Hippocampal formation (tissue), 2 donors: Measurements from ENCODE around the gene SLC9A8.

Source experiments
- DNase-seq, 2 donors: peaks; one replicate each; lab custom pipeline; 2025; lab: John Stamatoyannopoulos, UW

SLC9A8 gene

DNA sequence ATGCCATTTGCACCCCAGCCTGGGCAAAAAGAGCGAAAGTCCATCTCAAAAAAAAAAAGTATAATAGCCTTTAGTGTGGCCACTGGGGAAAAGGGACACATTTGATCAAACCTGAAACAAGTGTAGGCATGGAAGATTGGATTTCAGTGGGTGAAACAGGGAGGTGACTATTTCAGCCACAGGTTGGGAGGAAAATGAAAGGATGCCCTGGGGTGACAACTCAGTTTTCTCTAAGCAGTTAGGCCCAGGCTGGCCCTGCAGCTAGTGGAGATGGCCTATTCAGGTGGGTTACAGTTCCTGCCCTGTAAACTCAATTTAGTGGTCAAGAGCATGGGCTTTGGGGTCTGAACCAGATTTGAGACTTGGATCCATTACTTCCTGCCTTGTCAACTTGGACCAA lies 66.3 kb downstream of the SLC9A8 start:
- no peak for DNase-seq

DNA sequence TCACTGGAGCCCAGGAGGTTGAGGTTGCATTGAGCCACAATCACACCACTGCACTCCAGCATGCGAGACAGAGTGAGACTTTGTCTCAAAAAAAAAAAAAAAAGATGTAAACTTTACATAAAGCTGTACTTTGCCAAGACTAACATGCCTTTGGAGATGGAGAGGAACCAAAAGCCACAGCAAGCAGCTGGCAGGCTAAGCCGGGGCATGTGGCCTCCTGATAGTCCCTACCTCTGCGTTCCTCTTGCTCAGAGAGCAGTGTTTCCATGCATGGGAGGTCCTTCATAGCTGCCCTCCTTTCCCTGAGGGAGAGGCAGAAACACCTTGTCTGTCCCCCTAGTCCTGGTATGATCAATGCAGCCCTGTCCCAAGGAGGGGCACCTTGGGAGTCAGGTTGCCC lies 67.5 kb downstream of the SLC9A8 start:
- DNase-seq = no peak

DNA sequence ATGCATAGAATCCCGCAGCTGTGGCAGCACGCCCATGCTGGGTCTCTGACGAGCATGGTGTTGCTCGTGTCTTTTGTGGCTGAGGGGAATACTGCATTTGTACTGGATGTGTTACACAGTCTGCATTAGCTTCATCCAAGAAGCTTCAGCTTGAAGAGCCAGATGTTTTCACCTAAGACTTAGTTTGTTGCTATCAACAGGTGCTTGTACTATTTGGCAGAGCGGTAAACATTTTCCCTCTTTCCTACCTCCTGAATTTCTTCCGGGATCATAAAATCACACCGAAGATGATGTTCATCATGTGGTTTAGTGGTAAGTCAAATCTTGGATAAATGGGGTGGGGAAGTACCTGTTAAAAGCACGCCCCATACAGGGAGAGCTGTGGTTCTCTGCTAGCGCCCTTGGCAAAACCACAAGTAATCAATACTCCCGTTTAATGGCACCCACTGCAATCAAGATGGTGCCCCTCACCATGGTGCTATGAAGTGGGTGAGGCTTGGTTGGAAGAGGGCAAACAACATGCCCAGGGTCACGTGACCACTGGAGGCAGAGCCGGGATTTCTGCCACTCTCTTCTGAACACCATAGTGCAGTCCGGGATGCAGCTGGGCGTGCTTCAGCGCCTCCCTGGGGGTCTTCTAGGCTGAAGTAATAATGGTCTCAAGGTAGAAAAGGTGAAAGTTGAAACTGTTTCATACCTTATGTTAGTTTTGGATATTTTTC lies 68.3 kb downstream of the SLC9A8 start:
- DNase-seq = no peak

DNA sequence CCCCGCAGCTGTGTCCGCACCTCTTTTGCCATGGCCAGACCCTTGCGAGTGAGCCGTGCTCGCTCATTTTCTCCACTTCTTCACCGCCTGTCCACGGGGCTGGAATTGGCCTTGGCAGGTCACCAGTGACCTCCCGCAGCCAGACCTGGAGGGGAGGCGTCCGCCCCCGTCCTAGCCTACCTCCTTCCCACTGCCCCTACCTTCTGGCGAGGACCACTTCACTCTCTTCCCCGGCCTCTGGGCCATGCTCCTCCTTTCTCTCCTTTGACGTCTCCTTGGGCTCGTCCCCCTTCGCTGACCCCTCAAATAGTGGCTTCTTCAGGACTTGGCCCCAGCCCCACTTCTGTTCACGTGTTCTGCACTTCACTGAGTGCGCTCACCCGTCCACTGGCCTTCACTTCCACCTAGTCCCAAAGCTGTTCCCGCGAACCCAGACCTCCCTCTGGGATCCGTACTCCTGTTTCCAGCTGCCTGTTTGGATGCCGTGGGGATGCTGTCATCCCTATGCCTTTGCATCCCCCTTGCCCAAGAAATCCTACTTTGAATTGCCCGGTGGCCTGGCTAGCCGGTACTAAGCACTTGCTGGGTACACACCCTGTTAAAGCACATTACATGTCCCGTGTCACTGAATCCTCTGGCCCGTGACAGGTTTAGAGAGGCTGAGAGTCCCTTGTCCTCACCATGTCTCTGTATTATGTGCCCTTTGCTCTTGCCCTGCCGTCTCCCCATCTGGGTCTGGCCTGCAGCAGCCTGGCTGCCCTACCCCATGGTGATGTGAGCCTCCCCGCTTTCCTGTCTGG lies 69.7 kb downstream of the SLC9A8 start:
- no peak for DNase-seq

DNA sequence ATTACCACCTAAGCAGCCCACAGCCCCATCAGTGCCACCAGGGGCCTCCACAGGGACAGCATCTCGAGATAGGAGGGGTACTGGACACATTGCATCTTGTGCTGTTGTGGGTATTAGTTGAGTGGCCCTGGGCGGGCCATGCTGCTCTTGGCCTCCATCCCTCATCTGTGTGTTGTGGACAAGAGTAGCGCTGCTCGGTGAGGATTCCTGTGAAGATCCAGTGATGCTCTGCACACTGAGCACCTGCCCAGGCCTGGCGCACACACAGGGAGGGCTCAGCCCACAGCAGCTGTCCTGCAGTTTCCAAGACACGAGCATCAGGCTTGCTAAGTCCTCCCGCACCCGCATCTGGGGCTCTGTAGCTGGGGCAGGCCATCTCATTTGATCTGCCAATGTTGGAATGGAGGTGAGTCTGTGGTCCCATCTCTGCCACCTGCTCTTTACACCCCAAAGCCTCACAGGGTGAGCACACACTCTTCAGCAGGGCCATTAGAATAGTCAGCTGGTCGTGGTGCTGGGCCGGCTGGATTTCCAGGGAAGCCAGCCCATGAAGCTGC lies 70.7 kb downstream of the SLC9A8 start:
- no peak for DNase-seq

DNA sequence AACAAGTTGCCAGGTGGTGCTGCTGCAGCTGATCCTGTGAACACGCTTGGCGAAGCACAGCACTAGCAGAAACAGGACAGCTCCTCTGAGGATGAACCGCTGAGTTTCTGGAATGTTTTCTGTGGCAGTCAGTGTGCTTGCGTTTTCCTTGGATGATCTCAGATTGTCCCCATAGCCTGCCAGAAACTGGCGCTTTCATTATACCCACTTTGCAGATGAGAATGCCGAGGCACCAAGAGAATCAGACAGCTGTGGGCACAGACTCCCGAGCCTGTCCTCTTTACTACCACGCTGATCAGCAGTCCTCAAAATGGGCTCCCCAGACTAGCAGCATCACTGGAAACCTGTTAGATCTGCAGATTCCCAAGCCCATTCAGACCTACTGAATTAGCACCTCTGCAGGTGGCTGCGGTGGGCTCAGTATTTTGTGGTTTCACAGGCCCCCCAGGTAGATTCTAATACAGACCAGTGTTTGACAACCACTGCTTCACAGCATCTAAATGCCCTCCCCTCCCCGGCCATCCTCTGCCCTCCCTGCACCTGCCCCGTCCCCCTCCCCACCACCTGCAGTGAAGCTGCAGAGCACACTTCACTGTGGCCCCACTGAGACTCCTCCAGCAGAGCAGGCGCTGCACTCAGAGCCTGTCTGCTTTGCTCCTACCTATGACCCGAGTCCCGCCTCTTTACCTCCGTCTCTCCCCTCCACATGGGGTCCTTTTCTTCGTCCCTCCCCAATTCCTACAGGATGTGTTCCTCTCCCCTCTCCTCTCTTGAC lies 73.1 kb downstream of the SLC9A8 start:
- no peak for DNase-seq

DNA sequence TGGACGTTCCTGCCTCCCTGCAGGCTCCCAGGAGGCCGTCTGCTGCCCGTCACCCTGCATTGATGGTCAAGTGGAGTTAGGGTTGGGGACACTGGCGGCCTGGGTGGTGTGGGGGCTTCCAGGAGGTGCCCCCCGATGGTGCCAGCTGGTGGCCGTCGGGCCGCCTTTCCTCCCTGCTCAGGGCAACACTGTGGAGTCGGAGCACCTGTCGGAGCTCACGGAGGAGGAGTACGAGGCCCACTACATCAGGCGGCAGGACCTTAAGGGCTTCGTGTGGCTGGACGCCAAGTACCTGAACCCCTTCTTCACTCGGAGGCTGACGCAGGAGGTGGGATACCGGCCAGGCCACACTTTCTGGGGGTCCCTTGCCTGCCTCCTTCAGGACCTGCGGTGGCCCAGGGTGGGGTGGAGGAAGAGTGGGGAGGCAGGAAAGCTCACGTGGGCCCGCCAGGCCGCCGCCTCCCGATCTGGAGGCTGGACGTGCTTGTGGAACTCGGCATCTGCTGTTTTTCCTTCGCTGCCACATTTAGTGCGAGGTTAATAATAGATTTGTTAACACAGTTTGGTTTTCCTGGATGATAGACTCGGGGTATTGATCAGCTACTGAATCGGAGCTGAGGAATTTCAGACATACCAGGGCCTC lies 74.1 kb downstream of the SLC9A8 start:
- DNase-seq = no peak

DNA sequence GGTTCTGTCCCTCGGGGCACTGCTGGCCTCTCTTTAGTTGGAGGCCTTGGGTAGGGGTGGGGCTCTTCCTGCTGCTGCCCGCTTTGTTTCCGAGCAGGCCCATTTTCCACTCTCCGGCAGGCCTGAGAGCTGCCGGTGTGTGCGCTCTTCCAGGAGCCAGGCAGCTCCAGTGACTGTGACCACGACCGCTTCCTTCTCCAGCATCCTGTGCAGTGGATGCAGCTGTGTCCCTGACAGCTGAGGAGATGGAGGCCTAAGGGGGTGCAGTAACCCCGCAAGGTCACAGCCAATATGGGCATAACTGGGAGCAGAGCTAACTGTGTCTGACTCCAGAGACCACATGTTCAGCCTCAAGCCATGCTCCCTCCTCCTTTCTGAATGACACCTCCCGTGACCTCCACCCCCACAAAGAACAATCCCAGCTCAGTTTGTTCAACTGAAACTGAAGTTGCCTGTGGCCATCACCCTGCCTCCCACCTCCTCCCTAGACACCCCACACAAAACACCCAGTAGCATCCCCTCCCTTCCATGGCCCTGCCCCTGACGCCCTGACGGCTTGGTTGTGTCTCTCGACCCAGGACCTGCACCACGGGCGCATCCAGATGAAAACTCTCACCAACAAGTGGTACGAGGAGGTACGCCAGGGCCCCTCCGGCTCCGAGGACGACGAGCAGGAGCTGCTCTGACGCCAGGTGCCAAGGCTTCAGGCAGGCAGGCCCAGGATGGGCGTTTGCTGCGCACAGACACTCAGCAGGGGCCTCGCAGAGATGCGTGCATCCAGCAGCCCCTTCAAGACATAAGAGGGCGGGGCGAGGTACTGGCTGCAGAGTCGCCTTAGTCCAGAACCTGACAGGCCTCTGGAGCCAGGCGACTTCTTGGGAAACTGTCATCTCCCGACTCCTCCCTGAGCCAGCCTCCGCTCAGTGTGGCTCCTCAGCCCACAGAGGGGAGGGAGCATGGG lies 74.9 kb downstream of the SLC9A8 start:
- peak in 1 of 2 donors; percentile 16 for DNase-seq

DNA sequence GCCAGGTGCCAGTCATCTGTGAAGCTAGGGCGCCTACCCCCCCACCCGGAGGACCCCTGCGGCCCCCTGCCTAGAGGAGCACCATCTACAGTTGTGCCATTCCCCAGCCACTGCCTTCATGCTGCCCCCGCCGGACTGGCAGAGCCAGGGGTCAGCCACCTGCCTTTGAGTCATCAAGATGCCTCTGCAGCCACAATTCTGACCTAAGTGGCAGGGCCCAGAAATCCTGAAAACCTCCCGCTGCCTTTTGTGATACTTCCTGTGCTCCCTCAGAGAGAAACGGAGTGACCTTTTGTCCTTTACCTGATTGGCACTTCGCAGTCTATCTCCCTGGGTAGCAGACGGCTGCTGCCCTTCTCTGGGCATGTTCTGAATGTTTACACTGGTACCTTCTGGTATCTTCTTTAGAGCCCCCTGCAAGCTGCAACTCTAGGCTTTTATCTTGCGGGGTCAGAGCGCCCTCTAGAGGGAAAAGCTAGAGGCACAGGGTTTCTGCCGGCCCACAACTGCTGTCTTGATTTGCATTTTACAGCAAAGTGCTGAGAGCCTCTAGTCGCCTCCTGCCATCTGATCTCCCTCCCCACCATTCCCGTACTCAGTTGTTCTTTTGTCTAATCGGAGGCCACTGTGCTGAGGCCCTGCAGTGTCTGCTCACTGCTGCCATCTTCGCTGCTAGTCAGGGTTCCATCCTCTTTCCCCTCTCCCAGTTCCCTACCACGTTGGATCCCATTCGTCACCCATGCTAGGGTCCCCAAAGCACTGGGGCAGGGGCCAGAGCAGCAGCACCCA lies 75.8 kb downstream of the SLC9A8 start:
- DNase-seq = peak; percentile 80 to 86

DNA sequence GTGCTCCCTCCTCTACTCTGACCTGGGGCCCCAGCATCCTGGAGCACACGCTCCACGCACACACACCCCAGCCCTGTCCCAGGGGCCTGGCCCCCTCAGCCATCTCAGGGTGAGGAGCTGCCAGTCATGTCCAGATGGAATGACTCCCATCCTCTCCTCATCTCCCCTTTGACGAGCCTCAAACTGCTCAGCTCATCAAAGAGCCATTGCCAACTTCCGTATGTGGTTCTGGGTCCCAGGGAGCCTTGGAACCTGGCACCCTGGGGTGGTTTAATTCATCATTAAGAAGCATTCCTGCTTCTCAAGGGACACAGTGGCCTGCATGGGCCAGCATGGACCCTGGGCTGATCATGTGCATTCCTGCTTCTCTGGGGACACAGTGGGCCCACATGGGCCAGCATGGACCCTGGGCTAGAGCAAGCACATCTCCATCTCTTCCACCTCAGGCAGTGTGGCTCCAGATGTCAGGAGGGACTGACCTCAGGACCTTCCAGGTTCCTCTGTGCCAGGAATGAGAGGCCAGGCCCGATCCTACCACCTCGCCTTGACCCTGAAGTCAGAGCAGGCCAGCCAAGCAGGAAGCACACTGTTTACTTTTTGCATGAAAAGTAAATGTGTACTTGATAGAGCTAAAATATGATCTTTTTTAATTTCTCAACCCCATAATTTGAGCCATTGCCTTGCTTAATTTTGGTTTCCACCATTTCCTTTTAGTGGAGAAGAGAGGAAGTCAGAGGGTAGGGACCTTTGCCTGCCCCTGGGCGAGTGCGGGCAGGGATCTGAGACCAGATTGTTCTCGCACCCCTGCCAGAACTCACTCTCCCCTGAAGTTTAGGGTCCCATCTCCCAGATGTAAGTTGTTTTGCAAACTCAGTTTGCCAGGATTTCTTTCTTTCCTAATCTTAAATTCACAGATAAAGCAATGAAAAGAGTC lies 76.6 kb downstream of the SLC9A8 start:
- no peak for DNase-seq

DNA sequence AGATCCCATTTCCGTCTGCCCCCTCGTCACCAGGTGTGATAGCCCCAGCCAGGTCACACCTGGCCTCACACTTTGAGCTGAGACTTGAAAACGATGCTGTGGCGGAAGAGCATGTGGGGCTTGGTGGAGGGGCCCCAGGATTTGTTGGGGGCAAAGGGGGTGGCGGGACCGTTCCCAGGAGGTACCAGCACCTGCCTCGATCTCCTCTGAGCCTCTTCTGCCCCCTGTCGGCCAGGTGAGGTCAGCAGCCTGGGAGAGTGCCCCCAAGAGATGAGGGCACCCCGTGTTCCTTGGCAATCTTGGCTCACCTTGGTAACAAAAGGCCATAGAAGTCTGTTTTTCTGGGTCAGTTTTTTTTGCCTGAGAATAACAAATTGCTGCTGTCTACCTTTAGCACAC lies 77.3 kb downstream of the SLC9A8 start:
- no peak for DNase-seq

DNA sequence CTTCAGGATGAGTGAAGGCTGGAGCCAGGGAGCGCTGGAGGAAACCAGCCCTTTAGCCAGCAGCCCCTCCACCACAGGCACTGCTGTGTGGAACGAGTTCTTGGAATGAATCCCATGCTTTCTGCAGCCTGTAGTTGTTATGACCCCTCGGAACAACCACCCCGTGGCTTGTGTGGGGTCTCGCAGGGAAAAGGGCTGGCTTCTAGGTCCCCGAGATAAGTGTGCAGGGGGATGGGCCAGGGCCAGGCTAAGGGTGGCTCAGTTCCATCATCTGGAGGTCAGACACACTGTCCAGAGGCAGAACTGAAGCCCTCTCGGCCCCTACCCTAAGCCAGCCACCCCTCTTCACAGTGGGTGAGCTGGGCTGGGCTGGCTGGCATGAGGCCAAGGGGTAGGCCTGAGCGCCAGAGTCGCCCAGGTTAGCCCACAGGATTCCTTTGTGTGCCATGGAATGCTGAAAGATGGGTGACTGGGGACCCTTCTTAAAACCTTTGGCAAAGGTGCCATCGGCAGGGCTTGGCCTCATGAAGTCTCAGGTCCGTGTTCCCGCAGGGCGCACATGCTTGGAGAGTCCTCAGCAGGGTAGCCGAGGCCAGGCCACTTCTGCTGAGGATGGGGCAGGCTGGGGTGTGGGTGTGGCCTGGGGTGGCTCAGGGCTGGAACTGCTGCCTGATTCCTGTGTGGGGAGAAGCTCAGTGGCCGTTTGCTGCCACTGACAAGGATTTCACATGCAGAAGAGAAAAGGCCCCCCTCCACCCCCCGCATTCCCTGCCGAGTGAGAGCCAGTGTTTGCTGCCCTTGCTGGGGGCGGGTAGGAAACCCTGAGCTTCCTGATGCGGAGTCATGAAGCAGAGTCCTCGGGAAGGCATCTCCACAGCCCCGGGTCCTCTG lies 78.1 kb downstream of the SLC9A8 start:
- no peak for DNase-seq

DNA sequence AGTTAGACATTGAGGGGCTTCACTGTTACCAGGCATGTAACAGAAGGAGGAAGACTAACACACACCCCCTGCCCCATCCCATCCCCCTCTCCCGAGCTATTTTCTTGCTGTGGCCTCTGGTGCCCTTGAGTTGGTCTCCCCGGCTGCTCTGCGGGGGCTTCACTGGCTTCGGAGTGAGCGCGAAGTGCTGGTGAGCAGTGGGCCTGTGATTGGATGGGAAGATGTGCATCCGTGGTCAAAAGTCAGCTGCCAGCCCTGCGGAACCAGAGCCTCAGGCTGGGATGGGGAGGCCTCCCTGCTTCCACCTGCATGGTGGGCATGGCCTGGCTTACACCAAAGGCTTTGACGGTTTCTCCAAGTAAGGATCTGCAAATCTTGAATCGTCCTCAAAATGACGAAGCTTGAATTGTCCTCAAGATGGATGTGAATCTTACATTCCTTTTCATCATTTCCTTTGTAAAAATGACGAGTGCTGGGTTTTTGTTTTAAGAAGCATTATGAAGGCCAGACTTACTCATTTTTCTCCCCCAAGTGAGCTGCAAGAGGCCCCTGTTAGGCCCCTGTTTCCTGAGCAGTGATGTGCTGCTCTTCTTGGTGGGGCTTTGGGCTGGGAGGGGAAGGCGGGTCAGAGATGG lies 79.0 kb downstream of the SLC9A8 start:
- DNase-seq = no peak

DNA sequence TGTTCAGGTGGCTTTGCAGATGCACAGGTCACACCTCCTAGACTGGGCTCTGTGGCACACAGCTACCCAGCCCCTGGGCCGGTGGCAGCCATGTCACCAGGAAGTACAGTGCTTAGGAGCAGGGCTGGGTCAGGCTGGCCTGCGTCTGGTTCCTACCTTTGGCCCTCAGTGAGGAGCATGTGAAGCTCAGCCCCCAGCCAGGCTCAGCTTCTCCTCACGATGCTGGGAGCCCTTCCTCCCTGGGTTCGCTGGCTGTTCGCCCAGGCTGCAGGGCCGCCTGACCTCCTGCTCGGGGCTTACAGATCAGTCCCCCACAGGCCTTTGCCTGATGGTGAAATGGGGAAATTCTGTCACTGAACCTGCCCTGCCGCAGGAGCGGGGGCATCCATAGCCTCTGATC lies 79.6 kb downstream of the SLC9A8 start:
- DNase-seq = no peak

DNA sequence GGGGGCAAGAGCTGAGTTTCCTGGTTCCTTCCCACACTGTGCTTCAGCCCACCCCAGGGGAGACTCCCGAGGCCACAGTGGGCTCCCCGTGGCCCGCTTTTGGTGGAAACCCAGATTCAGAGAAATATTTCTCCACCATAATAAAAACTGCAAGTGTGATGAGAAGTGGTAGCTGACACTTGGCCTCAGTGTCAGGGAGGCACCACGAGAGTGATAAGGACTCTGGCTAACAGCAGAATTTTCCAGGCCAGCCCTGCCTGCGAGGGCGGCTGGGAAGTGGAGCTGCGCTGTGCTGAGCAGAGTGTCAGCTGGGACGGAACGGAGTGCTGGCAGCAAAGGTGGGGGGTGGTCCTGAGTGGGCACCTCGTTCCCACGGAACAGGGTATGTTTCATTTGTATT lies 80.2 kb downstream of the SLC9A8 start:
- no peak for DNase-seq

DNA sequence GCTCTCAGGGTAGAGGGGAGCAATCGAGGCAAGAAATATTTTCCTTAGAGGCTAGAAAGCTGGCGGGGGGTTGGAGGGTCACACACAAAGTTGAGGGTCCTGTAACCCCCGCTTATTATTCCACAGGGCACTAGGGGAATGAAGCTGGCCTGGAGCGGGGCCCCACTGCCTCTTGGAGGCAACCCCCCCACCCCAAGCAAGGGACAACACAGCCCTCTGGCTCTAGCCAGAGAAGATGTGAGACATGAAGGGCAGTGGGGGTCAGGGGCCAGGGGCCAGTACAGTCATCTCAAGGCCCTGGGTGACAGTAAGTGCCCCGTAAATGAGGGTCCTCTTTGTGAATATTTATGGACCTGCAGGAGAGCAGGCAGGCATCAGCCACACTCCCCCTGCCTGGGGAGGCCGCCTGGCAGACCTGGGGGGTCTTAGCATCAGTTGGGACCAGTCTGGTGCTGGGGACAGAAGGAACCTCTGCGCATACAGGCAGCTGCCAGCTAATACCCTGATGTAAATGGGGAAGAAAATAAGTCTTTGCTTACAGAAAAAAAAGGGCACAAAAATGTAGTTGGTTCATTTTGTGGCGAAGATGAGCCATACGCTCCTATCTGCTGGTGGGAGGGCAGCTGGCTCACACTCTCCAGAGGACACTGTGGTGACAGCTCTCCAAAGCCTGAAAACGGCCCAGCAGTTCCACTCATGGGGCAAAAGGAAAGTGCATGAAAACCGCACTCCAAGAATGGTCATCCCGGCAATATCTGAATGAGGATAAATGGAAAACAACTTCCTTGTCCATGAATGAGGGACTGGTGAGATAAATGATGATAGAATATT lies 80.8 kb downstream of the SLC9A8 start:
- DNase-seq = no peak
